HuH-7.5 (cell line): ENCODE data around the gene AP1G1.
"Not testable (repeated sequence)": the region's sequence is repeated elsewhere in the genome, so short reads cannot be mapped to it uniquely, and the experiment has no call there.

ENCODE experiments used
- DNase-seq: peaks from one replicate; pipeline ENCODE4 v3.0.0; 2011; ENCODE audit warnings: low spot score

The AP1G1 gene

GRCh38 chr16:71700831-71701230, 107.8 kb downstream of the AP1G1 start:
- no peak for DNase-seq

- DNase-seq = no peak
These were observed 110.1 kb downstream of the AP1G1 start for GRCh38 chr16:71698491-71698890.

GRCh38 chr16:71693164-71693563, 115.5 kb downstream of the AP1G1 start:
- DNase-seq = no peak

- DNase-seq = no peak
These were observed 118.7 kb downstream of the AP1G1 start for GRCh38 chr16:71689901-71690300.

- no peak for DNase-seq
These were observed 120.8 kb downstream of the AP1G1 start for GRCh38 chr16:71687861-71688260.

GRCh38 chr16:71684280-71684679, 124.4 kb downstream of the AP1G1 start:
- not testable (repeated sequence) for DNase-seq

DNA sequence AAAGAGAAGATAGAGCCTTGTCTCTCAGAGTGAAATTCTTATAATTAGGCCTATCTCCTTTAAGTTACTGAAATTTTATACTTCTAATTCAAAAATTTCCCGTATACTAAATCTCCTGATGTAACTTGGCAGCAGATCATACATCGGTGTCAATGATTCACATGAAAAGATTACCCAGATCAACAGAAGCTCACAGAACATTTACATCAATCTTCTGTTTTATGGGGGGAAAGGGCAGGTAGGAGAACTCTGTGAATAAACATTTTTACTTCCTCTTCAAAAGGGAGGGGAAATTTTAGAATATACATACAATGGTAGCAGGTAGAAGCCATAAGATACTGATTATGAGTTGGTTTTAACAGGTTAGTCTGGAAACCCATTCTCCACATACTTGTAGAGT, 127.3 kb downstream of the AP1G1 start:
- no peak for DNase-seq
